ENCODE measurements around the gene DNAH8. TPM values are rescaled to one million over a fixed set of nuclear protein-coding genes. Genes with fewer than 3 reads are reported as not detected.

The DNAH8 gene
- total and polyA plus RNA-seq, 2 donors (not counting 3 experiments of a cell fraction or from before 2014, with no cell fraction given): 0.29 to 0.61 TPM

- FAIRE-seq: no peak
- dilution Hi-C loops (cut with MboI; ENCODE audit: extremely low pct_ligation_motif_present, low sequenced_read_pairs): no loop called here
- no TSS peak for BruUV-seq (replicated peaks)
Measured at GRCh38 chr6:38937839-38938613, 222.9 kb downstream of the DNAH8 start.

More at GRCh38 chr6:38937839-38938613, 222.9 kb downstream of the DNAH8 start:
- Histone ChIP-seq H3K4me2 (ENCODE audit: insufficient read depth, low read length) (no peak overlapping the region), H3K36me3 (ENCODE audit: control insufficient read depth in 2 of 2, extremely low read depth in 1 of 2, insufficient read depth in 2 of 2, low read length in 2 of 2) (no peaks in the 10 kb centered on the region), H3K9me3 (replicated peaks; ENCODE audit: control insufficient read depth, insufficient read depth, low read length) (no peaks in the 10 kb centered on the region), H2AFZ (ENCODE audit: low read depth, low read length) (no peak overlapping the region), H3K79me2 (ENCODE audit: control insufficient read depth, insufficient read depth, low read length) (no peaks in the 10 kb centered on the region), H3K9me1 (replicated peaks; ENCODE audit: control insufficient read depth, extremely low read depth, insufficient read depth, low read length) (no peaks in the 10 kb centered on the region), H3K27me3 (ENCODE audit: control insufficient read depth in 2 of 2, insufficient read depth in 2 of 2, low read length in 2 of 2) (peaks cover 1 to 5% of the 10 kb centered on the region in 2 experiments), H3K27ac (ENCODE audit: insufficient read depth, low read depth, low read length) (no peak overlapping the region), H3K4me1 (ENCODE audit: control insufficient read depth, extremely low read depth, insufficient read depth, low read length) (no peaks in the 10 kb centered on the region), H3K4me3 (replicated peaks in 1 of 3; ENCODE audit: insufficient read depth in 1 of 3, low read depth in 1 of 3, low read length in 3 of 3) (no peak overlapping the region), H4K20me1 (replicated peaks; ENCODE audit: control insufficient read depth, extremely low read depth, insufficient read depth, low read length) (no peaks in the 10 kb centered on the region), H3K9ac (replicated peaks; ENCODE audit: extremely low read depth, insufficient read depth, low read length) (no peak overlapping the region)
- intact Hi-C loops (cut with micrococcal nuclease): no loop called here
- POLR2A ChIA-PET: no interaction called here
- CTCF ChIA-PET: no interaction called here
- DNase-seq (ENCODE audit: low read depth, low spot score): no peak
- TF ChIP-seq GATA2 (IDR thresholded peaks at IDR 0.05; ENCODE audit: insufficient read depth, insufficient read length, low read depth, low read length) (no peak), MAX (IDR thresholded peaks at IDR 0.05; ENCODE audit: insufficient read depth, insufficient read length) (no peak), MYC (IDR thresholded peaks at IDR 0.05; ENCODE audit: low read depth, low read length) (no peak), JUN (IDR thresholded peaks at IDR 0.05; ENCODE audit: borderline replicate concordance, insufficient read depth, insufficient read length, low read depth) (no peak), CTCF (IDR thresholded peaks at IDR 0.05; ENCODE audit: extremely low read depth in 1 of 2, insufficient read depth in 1 of 2, low read depth in 1 of 2, low read length in 2 of 2) (no peak)
